NB4 (cell line): Measurements from ENCODE around the gene SIGLEC9.

Experiments
- DNase-seq: peaks from one replicate; pipeline ENCODE4 v3.0.0; 2010; ENCODE audit warnings: low read depth
- H3K4me3 ChIP-seq: one replicate; pipeline ENCODE4 v1.5.1; 2011; ENCODE audit warnings: mild to moderate bottlenecking, low read depth, low read length, moderate library complexity
- MYC ChIP-seq: IDR thresholded peaks from 2 replicates; pipeline ENCODE4 v1.6.1; 2011; ENCODE audit warnings: low read depth, low read length
- POLR2A ChIP-seq: IDR thresholded peaks from 2 replicates; pipeline ENCODE4 v1.6.1; 2011; ENCODE audit warnings: mild to moderate bottlenecking; ENCODE audit not compliant: insufficient read length; ENCODE audit errors: extremely low read depth
- TF ChIP-seq, protein P1 (sequence below): IDR thresholded peaks from one replicate; pipeline ENCODE4 v1.5.1; 2012; ENCODE audit warnings: low read depth, low read length
- TF ChIP-seq, protein P2 (sequence below): IDR thresholded peaks from 2 replicates; pipeline ENCODE4 v1.6.1; 2011; ENCODE audit warnings: low read depth, low read length

SIGLEC9 gene

DNA sequence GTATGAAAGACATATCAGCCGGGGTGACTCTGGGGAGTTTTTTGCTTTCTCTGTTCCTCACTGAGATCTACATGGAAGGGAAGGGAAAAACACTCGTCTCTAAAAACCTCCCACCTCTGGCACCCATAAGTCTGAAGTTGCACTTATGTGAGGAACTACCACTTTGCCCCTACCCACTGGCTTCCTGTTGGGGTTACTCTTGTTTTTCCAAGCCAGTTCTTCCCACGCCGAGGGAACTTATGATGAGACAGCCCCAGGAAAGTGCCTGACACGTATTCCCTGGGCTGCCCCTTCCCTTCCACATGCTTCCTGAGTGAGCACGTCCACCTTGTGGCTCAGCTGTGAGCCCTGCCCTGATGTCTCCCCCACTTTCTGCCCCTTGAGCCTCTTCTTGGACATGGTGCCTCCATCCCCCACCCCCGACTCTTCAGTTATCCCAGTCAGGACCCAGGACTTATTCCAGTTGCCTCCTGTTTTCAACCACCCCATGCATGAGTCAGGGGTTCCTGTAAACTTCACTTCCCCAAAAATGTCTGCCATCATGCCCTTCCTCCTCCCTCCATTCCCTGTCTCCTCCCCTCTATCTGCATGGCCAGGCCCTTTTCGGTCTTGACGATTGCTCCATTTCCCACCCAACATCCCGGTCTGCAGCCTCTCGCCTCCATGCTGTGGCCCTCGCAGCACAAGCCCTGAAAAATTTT lies 12.3 kb downstream of the SIGLEC9 start:
- H3K4me3 ChIP-seq: peak overlapping the region; percentile 6
- DNase-seq: peak; percentile 92
- TF ChIP-seq, protein P1, sequence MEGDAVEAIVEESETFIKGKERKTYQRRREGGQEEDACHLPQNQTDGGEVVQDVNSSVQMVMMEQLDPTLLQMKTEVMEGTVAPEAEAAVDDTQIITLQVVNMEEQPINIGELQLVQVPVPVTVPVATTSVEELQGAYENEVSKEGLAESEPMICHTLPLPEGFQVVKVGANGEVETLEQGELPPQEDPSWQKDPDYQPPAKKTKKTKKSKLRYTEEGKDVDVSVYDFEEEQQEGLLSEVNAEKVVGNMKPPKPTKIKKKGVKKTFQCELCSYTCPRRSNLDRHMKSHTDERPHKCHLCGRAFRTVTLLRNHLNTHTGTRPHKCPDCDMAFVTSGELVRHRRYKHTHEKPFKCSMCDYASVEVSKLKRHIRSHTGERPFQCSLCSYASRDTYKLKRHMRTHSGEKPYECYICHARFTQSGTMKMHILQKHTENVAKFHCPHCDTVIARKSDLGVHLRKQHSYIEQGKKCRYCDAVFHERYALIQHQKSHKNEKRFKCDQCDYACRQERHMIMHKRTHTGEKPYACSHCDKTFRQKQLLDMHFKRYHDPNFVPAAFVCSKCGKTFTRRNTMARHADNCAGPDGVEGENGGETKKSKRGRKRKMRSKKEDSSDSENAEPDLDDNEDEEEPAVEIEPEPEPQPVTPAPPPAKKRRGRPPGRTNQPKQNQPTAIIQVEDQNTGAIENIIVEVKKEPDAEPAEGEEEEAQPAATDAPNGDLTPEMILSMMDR: no peak
- TF ChIP-seq POLR2A (peak; percentile 53), MYC (peak; percentile 61)
- TF ChIP-seq, protein P2, sequence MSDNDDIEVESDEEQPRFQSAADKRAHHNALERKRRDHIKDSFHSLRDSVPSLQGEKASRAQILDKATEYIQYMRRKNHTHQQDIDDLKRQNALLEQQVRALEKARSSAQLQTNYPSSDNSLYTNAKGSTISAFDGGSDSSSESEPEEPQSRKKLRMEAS: peak; percentile 52

DNA sequence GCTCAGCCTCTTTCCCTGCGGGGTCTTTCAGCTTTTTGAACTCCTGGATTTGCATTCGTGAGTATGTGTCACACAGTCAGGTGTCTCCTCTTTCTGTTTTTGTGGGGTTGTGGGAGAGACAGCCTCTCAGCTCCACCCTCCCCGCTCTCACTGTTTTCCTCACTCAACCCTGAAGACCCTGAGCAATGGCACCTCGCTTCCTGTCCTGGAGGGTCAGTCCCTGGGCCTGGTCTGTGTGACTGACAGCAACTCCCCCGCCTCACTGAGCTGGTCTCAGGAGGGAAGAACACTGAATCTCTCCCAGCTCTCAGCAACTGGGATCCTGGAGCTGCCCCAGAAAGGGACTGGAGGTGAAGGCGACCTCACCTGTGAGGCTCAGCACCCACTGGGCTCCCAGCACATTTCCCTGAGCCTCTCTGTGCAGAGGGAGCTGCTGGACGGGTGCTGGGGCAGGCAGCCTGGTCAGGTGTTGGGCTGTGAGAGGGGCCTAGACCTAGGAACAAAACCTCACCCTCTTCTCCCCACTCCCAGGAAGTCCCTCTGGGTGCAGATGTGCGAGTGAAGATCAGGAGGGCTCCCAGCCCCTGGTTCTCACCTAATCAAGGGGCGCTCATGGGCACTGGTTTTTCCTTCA lies 13.2 kb downstream of the SIGLEC9 start:
- no peak for TF ChIP-seq POLR2A
- TF ChIP-seq MYC: no peak
- TF ChIP-seq, protein P2: no peak
- TF ChIP-seq, protein P1: no peak
- H3K4me3 ChIP-seq: no peak overlapping the region
- peak; percentile 58 for DNase-seq

DNA sequence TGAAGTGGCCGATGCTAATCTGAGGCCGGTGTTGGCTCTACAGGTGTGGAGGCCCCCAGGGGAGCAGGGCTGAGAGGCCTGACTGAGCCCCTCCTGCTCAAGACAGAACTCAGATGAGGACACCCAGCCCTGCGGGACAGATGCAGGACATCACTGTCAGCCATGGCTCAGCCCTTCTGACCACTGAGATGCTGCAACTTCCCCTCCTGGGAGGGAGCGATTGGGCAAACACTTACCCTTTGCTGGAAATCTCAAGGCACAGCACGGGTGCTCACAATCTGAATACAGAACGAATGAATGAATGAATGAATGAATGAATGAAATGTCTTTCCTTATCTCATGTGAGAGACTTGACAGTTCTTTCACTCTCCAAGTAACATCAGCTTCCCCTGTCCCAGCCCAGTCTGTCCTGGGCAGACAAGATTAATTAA lies 13.9 kb downstream of the SIGLEC9 start:
- peak overlapping the region; percentile 12 for H3K4me3 ChIP-seq
- peak; percentile 92 for DNase-seq
- TF ChIP-seq, protein P1: no peak
- no peak for TF ChIP-seq MYC
- TF ChIP-seq POLR2A: no peak
- TF ChIP-seq, protein P2: no peak

DNA sequence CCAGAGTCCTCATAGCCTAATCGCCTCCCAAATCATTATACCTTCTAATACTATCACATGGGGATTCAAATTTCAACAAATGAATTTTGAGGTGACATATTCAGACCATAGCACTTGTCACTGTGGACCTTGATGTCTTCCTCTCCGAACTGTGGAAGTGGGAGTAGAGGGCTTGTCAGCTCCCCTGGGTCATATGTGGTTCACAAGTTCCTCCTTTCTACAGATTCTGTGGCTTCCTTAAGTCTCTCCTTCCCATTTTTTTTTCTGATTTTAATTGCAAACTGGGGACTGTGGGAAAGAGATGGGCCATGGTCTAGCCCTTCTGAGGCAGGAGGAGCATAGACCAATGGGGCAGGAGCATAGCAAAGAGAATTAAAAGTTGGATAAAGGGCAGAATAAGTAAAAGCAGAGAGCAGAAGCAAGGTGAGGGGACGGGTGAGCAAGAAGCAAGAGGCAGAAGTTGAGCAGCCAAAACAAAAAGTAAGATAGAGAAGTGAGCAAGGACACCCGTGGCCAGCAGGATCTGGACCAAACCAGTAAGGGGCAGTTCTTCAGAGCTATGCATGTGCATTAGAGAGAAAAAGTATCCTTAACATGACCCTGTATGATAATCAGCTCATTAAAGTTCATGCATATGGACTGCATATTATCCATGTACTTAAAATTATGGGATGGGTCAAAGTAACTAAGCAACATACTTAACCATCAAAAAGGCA lies 14.8 kb downstream of the SIGLEC9 start:
- H3K4me3 ChIP-seq: no peak overlapping the region
- peak; percentile 95 for DNase-seq
- TF ChIP-seq POLR2A (no peak), MYC (0 out of 2 replicates have a peak, but pooled peaks have one; percentile 5)
- TF ChIP-seq, protein P2: 0 out of 2 replicates have a peak, but pooled peaks have one; percentile 21

DNA sequence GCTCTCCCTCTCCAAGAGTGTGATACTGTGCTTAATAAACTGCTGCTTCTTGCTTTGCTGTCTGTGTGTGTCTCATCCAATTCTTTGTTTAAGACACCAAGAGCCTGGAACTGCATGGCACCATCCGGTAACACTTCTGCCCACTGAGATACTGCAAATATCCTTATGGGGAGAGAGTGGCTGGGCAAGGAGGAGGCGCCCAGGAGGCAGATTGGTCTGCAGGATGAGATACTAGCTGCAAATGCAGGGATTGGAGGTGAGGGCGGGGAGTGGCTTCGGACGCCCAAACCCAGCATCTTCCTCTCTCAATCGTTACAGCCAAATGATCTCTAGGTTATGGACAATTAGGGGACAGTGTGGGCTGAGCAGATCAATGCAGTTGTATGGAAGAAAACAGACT lies 15.7 kb downstream of the SIGLEC9 start:
- no peak for DNase-seq
- TF ChIP-seq, protein P2: no peak
- TF ChIP-seq, protein P1: no peak
- no peak for TF ChIP-seq MYC
- H3K4me3 ChIP-seq: no peak overlapping the region

DNA sequence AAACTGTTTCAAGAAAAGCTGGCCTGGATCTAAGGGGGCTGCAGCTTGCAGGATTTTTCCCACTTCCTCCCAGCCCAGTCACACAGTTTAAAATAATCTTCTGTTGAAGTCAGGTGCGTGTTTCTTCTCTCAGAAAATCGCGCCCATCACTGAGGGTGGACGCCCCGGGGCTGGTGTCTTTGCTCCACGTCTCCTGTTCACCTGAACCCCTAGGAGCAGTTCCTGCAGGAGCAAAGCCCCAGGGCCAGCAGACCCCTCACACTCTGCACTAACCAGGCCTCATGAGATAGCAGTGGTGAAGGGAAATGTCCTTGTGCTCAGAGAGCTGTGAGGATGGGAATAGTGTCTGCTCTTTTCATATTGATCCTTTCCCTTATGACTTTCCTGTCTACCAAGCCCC lies 16.5 kb downstream of the SIGLEC9 start:
- H3K4me3 ChIP-seq: no peak overlapping the region
- no peak for DNase-seq

More for the DNA sequence above, 16.5 kb downstream of the SIGLEC9 start:
- TF ChIP-seq, protein P2: no peak
- TF ChIP-seq POLR2A (no peak), MYC (no peak)
- TF ChIP-seq, protein P1: no peak
